Measurements from ENCODE around the gene GSTT4.

Gene GSTT4

DNA sequence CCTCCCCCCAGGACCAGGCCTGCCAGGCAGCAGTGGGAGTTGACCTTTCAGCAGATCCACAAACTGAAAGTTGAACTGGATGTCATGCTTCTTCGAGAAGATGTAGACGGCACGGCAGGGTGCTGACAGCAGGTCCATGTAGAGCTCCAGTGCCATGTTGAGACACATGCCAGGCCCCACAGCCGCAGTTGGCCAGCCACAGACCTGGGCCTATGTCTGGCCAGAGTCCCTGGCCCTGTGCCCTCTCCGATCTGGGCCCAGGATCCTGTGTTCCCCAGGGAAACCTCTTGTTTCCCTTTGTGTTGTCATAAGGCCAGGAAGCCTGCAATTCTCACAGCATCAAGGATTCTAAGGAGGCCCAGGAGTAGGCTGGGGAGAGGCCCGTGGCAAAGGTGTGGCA is at the start of gene GSTT4:
GSTT4 (minus strand) TSS at position 253 of the 400 bp plus-strand sequence; CDS start at position 156, 97 bp downstream.
- H3K4me3 ChIP-seq (ENCODE audit: insufficient read length, low read depth) = no peak within 1 kb of the TSS
- peaks cover 6% of the 10 kb centered on the region; the same call in 1 of the 2 replicates for H3K9me3 ChIP-seq (ENCODE audit: insufficient read depth, low read length)
- no peaks in the 10 kb centered on the region for H3K36me3 ChIP-seq (ENCODE audit: insufficient read depth, insufficient read length, low read length)
- H3K9ac ChIP-seq (ENCODE audit: insufficient read length, low read depth) = no peak within 1 kb of the TSS
- H3K4me1 ChIP-seq (ENCODE audit: insufficient read depth, insufficient read length) = peaks cover 4% of the 10 kb centered on the region
- H3K27me3 ChIP-seq (ENCODE audit: insufficient read depth, insufficient read length) = peaks cover 3% of the 10 kb centered on the region
- TF ChIP-seq ZNF274 (IDR thresholded peaks at IDR 0.05; ENCODE audit: low read depth, low read length) (no peak), SUZ12 (IDR thresholded peaks at IDR 0.05; ENCODE audit: extremely low read depth, insufficient read depth, insufficient read length) (no peak), YY1 (IDR thresholded peaks at IDR 0.05; ENCODE audit: insufficient read depth, insufficient read length) (no peak)
- DNase-seq (ENCODE audit: low read depth, low spot score) = no peak

DNA sequence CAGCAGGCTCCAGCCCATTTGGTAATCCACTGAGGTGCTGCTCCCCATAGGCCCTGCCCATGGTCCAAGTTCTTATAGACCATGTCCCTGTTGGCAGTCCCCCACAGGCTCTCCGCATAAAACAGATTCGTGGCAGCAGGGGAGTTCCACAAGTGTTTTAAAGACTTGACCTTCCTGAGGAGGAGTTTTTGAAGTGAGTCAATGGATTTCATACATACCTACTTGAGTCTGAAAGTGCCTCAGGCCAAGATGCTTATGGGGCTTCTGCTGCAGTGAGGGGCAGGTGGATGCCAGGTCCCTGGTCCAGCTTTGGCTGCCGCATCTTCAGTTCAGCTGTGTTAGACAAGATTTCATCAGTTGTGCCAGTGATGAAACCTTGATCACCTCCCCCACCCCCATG is 49.1 kb upstream of the GSTT4 start:
- H3K9ac ChIP-seq (ENCODE audit: insufficient read length, low read depth) = no peak overlapping the region
- H3K36me3 ChIP-seq (ENCODE audit: insufficient read depth, insufficient read length, low read length) = peaks cover 61% of the 10 kb centered on the region
- DNase-seq (ENCODE audit: low read depth, low spot score) = no peak
- H3K27me3 ChIP-seq (ENCODE audit: insufficient read depth, insufficient read length) = no peaks in the 10 kb centered on the region
- H3K9me3 ChIP-seq (ENCODE audit: insufficient read depth, low read length) = no peaks in the 10 kb centered on the region
- H3K4me3 ChIP-seq (ENCODE audit: insufficient read length, low read depth) = no peak overlapping the region
- H3K4me1 ChIP-seq (ENCODE audit: insufficient read depth, insufficient read length) = peaks cover 8% of the 10 kb centered on the region
- no peak for TF ChIP-seq ZNF274 (IDR thresholded peaks at IDR 0.05; ENCODE audit: low read depth, low read length)
- no peak for TF ChIP-seq SUZ12 (IDR thresholded peaks at IDR 0.05; ENCODE audit: extremely low read depth, insufficient read depth, insufficient read length)
- no peak for TF ChIP-seq YY1 (IDR thresholded peaks at IDR 0.05; ENCODE audit: insufficient read depth, insufficient read length)

DNA sequence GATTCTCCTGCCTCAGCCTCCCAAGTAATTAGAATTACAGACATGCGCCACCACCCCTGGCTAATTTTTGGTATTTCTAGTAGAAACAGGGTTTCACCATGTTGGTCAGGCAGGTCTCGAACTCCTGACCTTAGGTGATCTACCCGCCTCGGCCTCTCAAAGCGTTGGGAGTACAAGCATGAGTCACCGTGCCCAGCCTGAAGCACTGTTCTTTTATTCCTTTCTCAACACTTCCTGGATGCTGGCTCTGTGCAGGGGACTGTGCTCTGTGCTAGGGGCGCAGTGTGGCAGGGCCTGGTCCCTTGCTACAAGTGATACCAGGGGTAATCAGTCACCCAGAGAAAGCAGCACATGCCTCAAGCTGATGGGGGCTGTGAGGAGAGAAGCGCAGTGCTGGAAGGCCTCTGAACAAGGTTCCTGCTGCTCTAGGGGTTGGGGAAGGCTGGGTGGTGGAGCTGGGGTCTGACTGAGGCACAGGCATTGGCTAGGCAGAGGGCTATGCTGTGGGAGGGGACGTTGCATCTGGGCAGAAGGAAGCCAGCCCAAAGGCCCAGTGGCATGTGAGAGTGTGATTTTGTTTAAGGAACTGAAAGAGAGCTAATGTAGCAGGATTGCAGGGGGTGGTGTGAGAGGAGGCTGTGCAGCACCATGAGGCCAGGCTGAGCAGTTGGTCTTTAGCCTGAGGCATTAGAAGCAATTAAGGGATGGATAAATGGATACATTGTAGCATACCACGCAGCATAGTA is 48.4 kb upstream of the GSTT4 start:
- Histone ChIP-seq H3K4me3 (ENCODE audit: insufficient read length, low read depth) (no peak overlapping the region), H3K36me3 (ENCODE audit: insufficient read depth, insufficient read length, low read length) (peaks cover 61% of the 10 kb centered on the region), H3K27me3 (ENCODE audit: insufficient read depth, insufficient read length) (no peaks in the 10 kb centered on the region), H3K9ac (ENCODE audit: insufficient read length, low read depth) (no peak overlapping the region), H3K9me3 (ENCODE audit: insufficient read depth, low read length) (no peaks in the 10 kb centered on the region), H3K4me1 (ENCODE audit: insufficient read depth, insufficient read length) (peaks cover 8% of the 10 kb centered on the region)
- no peak for TF ChIP-seq YY1 (IDR thresholded peaks at IDR 0.05; ENCODE audit: insufficient read depth, insufficient read length)
- no peak for TF ChIP-seq ZNF274 (IDR thresholded peaks at IDR 0.05; ENCODE audit: low read depth, low read length)
- no peak for TF ChIP-seq SUZ12 (IDR thresholded peaks at IDR 0.05; ENCODE audit: extremely low read depth, insufficient read depth, insufficient read length)
- DNase-seq (ENCODE audit: low read depth, low spot score) = no peak

DNA sequence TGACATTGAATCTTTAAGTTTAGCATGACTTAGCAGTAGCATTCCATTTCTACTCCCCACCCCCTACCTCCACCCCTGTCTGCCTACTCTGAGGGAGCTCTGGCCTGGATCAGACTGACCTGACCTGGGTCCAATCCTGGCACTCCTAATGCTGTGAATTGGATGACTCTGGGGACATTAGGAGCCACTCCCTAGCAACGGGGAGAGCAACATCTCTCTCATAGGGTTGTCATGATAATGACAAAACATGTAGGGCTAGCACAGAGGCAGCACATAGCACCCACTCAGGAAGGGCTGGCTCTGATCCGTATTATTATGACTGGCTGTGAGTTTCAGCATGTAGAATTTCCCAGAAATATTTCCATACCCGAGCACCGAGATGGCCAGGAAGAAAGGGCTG is 46.3 kb upstream of the GSTT4 start:
- Histone ChIP-seq H3K9me3 (ENCODE audit: insufficient read depth, low read length) (no peaks in the 10 kb centered on the region), H3K4me3 (ENCODE audit: insufficient read length, low read depth) (no peak overlapping the region), H3K27me3 (ENCODE audit: insufficient read depth, insufficient read length) (no peaks in the 10 kb centered on the region), H3K4me1 (ENCODE audit: insufficient read depth, insufficient read length) (peaks cover 8% of the 10 kb centered on the region), H3K36me3 (ENCODE audit: insufficient read depth, insufficient read length, low read length) (peaks cover 62% of the 10 kb centered on the region), H3K9ac (ENCODE audit: insufficient read length, low read depth) (no peak overlapping the region)
- DNase-seq (ENCODE audit: low read depth, low spot score) = no peak
- TF ChIP-seq ZNF274 (IDR thresholded peaks at IDR 0.05; ENCODE audit: low read depth, low read length) (no peak), SUZ12 (IDR thresholded peaks at IDR 0.05; ENCODE audit: extremely low read depth, insufficient read depth, insufficient read length) (no peak), YY1 (IDR thresholded peaks at IDR 0.05; ENCODE audit: insufficient read depth, insufficient read length) (no peak)

DNA sequence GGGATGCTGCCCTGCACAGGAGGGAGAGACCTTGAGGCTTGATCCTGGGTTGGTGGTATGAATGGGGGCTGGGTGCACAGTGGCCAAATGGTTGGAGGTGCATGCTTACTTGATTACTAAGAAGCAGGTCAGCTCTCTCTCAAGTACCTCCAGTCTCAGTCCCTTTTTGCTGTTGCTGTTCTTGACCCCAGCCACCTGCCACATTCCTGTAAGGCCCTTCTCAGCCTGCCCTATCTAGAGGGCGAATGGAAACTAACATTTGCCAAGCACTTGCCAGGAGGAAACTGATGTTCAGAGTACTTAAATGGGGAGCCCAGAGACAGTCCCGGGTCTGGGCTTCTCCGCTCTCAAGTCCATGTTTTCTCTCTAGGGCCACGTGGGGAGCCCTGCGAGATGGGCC is 45.8 kb upstream of the GSTT4 start:
- DNase-seq (ENCODE audit: low read depth, low spot score) = no peak
- Histone ChIP-seq H3K4me1 (ENCODE audit: insufficient read depth, insufficient read length) (peaks cover 8% of the 10 kb centered on the region), H3K4me3 (ENCODE audit: insufficient read length, low read depth) (no peak overlapping the region), H3K9ac (ENCODE audit: insufficient read length, low read depth) (no peak overlapping the region), H3K36me3 (ENCODE audit: insufficient read depth, insufficient read length, low read length) (peaks cover 62% of the 10 kb centered on the region), H3K27me3 (ENCODE audit: insufficient read depth, insufficient read length) (no peaks in the 10 kb centered on the region), H3K9me3 (ENCODE audit: insufficient read depth, low read length) (no peaks in the 10 kb centered on the region)
- no peak for TF ChIP-seq YY1 (IDR thresholded peaks at IDR 0.05; ENCODE audit: insufficient read depth, insufficient read length)

DNA sequence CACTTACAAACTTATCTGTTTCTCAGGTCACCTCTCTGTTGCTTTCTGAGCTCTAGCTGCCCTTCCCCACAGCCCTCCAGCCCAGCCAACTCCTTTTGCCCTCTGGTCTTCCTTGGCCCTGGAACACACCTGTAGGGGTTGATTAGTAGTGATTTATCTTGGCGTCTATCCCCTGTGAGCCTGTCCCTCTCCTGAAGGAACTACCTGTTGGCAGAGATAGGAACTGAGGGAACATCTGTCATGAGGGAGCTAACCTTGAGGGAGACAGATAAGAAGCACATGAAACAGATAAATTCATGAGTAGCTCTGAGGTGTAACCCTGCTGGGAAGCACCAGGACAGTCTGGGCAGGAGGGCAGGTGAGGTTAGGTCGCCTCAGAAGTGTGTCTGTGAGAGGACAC is 44.7 kb upstream of the GSTT4 start:
- TF ChIP-seq YY1 (IDR thresholded peaks at IDR 0.05; ENCODE audit: insufficient read depth, insufficient read length) = no peak
- no peak for TF ChIP-seq SUZ12 (IDR thresholded peaks at IDR 0.05; ENCODE audit: extremely low read depth, insufficient read depth, insufficient read length)
- no peak for TF ChIP-seq ZNF274 (IDR thresholded peaks at IDR 0.05; ENCODE audit: low read depth, low read length)
- H3K4me1 ChIP-seq (ENCODE audit: insufficient read depth, insufficient read length) = peaks cover 8% of the 10 kb centered on the region
- no peaks in the 10 kb centered on the region for H3K27me3 ChIP-seq (ENCODE audit: insufficient read depth, insufficient read length)
- no peak overlapping the region for H3K9ac ChIP-seq (ENCODE audit: insufficient read length, low read depth)
- H3K9me3 ChIP-seq (ENCODE audit: insufficient read depth, low read length) = no peaks in the 10 kb centered on the region
- H3K4me3 ChIP-seq (ENCODE audit: insufficient read length, low read depth) = no peak overlapping the region
- DNase-seq (ENCODE audit: low read depth, low spot score) = no peak
- peaks cover 56% of the 10 kb centered on the region for H3K36me3 ChIP-seq (ENCODE audit: insufficient read depth, insufficient read length, low read length)

DNA sequence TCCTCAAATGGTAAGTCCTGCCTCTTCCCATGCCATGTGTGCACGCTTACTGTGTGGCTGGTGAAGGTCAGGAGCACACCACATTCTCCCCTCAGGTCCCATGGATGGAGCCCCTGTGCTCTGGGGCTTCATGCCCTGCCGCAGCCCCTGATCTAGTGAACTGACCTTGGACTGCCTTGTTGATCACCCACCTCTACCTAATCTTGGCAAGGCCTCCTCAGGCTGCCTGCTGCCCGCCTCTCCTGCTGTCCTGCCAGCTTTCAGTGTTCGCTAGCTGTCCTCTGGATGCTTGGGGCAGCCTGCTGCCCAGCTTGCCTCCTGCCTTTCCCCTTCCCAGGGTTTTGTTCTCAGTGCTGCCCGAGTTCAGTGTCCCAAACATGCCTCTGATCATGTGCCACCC is 44.0 kb upstream of the GSTT4 start:
- no peak for DNase-seq (ENCODE audit: low read depth, low spot score)
- peaks cover 6% of the 10 kb centered on the region for H3K4me1 ChIP-seq (ENCODE audit: insufficient read depth, insufficient read length)
- no peaks in the 10 kb centered on the region for H3K9me3 ChIP-seq (ENCODE audit: insufficient read depth, low read length)
- no peak overlapping the region for H3K9ac ChIP-seq (ENCODE audit: insufficient read length, low read depth)
- H3K36me3 ChIP-seq (ENCODE audit: insufficient read depth, insufficient read length, low read length) = peaks cover 52% of the 10 kb centered on the region
- no peak overlapping the region for H3K4me3 ChIP-seq (ENCODE audit: insufficient read length, low read depth)
- TF ChIP-seq ZNF274 (IDR thresholded peaks at IDR 0.05; ENCODE audit: low read depth, low read length) = no peak
- no peak for TF ChIP-seq SUZ12 (IDR thresholded peaks at IDR 0.05; ENCODE audit: extremely low read depth, insufficient read depth, insufficient read length)
- no peak for TF ChIP-seq YY1 (IDR thresholded peaks at IDR 0.05; ENCODE audit: insufficient read depth, insufficient read length)
- no peaks in the 10 kb centered on the region for H3K27me3 ChIP-seq (ENCODE audit: insufficient read depth, insufficient read length)

All from NT2/D1 (cell line).